GM18508 (cell line): ENCODE results near the gene TTC27.
"Not testable (repeated sequence)": the region's sequence is repeated elsewhere in the genome, so short reads cannot be mapped to it uniquely, and the experiment has no call there.

Experiments
- ATAC-seq: cut with Tn5 transposase; IDR thresholded peaks from one replicate; pipeline ENCODE4 v1.9.1; 2021; ENCODE audit warnings: moderate number of reproducible peaks; ENCODE audit not compliant: insufficient read depth, unreplicated experiment

The TTC27 gene

DNA sequence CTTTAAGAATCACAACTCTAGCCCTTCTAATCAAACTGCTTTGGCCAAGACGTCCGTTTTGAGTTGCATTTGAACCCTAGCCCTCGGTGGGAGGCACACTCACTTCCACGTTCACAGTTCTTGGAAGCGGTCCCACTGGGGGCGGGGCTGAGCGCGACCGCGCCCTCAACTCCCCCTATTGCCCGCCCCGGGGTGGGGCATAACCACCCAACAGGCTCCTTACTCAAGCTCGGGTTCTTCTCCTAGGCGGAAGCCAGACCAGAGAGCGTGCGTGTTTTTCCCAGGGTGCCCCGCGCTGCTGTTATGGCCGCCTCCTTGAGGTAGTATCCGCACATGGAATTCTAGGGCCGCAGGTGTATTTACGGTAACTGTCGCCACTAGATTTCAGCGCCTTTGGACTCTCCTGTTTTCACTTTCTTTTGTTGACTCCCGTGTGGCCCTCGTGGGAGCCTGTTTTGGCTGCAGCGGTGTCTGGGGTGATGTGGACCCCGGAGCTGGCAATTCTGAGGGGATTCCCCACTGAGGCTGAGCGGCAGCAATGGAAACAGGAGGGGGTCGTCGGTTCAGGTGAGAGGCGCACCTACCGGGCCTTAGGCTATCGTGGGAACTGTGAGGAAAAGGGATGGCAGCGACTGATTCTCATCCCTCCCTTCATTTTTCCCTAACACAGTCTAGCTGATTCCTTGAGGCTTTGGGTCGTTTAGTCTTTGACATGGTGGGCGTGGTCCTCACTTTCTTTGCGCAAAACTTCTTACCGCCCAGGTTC lies at the start of gene TTC27:
Gene TTC27 (plus strand): TSS at position 237 of the 766 bp plus-strand sequence. CDS start 243 bp downstream, at position 480.
- peak; percentile 98 for ATAC-seq

- no peak for ATAC-seq
Observed at GRCh38 chr2:32591669-32592463, 36.0 kb upstream of the TTC27 start.

DNA sequence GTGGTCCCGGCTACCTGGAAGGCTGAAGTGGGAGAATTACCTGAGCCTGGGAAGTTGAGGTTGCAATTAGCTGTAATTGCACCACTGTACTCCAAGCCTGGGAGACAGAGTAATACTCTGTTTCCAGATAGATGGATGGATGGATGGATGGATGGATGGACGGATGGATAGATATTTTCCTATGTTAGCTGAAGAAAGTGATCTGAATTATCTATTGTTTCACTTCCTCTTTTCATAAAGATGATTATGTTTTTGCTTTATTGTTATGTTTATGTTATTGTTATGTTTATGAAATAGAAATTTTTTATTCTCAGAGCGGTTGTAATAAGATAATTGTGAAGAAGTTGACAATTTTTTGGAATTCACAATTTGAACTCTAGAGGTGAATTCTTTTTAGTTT lies 33.3 kb upstream of the TTC27 start:
- no peak for ATAC-seq

- ATAC-seq, result no peak
Observed at GRCh38 chr2:32611366-32611765, 16.5 kb upstream of the TTC27 start.

GRCh38 chr2:32611771-32612170 lies 16.1 kb upstream of the TTC27 start:
- ATAC-seq, result no peak

- ATAC-seq, result no peak
Observed at GRCh38 chr2:32614084-32614483, 13.8 kb upstream of the TTC27 start.

DNA sequence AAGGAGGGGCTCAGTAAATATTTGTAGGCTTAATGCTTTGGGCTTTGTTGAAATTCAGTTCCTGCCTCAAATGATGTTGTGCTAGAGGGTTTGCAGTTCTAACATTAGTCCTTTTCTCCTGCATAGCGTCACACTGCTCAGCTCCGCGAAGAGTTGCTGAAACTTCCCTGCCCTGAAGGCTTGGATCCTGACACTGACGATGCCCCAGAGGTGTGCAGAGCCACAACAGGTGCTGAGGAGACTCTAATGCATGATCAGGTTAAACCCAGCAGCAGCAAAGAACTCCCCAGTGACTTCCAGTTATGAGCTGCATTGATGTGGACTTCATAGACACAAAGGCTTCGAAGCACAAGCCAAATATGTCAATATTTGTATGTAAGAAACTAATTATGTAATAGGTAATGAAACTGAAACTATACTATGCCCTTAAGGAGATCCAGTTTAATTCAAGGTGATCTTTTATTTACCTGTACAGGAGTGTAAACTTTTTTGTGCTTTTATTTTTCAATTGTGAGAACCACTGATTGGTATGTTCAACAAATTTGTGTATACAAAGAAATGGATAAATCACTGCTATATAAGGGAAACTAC lies 10.2 kb upstream of the TTC27 start:
- ATAC-seq, result no peak

- ATAC-seq, result no peak
Observed at GRCh38 chr2:32622570-32623310, 5.1 kb upstream of the TTC27 start.

DNA sequence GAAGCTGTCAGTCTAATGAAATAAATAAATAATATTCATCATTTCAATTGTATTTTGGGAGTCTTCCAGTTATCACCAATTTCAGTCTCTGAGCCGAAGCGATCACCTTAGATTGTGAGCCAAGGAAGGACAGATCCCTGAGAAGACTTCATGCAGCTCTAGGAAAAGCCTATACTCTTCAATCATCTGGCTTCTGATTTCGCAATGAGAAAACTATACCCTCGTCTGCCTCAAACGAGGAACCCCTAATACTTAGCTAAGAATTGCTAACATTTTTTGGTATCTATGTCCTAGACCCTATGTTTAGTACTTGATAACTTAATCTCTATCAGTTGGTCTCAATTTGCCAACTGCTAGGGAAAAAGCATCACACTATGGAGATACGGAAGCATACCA lies 4.5 kb upstream of the TTC27 start:
- ATAC-seq, result no peak

DNA sequence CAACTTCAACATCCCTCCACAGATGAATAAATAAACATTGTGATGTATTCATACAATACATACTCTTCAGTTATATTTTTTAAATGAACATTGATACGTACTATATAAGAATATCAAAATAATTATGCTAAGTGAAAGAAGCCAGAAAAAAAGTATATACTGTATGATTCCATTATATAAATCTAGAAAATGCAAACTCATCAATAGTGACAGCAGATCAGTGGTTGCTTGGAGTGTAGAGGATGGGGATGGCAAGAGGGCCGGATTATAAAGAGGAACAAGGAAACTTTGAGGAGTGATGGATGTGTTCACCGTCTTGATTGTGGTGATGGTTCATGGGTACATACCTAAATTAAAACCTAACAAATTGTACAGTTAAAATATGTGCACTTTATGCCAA lies 3.0 kb upstream of the TTC27 start:
- ATAC-seq, result no peak

DNA sequence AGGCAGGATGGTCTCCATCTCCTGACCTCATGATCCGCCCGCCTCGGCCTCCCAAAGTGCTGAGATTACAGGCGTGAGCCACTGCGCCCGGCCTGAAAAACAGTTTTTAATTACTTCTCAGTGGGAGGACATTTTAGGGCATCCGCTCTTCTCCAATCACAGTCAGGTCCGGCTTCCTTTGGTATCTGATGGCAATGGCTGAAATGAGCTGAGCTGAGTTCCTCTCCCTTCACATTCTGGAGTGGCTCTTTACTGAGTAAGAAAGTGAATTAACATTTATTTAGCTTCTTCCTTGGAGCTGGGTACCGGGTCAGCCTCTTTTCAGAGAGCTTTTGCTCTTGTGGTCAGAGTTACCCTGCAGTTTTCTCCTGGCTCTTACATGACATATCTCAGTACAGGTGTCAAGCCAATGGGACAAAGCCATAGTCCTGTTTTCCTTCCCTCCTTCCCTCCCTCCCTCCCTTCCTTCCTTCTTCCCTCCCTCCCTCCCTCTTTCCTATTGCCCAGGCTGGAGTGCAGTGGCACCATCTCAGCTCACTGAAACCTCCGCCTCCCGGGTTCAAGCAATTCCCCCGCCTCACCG lies 1.1 kb upstream of the TTC27 start:
- ATAC-seq, result no peak

DNA sequence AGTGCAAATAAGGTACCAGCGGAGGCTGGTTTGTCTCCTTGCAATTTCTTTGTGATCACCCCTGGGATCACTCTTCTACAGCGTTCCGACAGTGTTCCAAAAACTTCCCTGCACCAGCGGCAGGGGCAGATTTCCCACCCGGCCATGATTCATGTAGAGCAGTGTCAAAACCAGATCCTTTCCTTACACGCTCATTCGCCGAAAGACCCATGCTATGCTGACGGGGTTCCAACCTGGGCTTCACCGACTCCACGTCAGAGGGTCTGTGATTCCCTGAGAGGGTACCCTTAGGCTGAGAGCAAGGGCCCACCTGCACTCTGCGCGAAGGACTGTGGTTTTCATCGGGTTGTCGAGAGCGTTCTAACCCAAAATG lies 423 bp upstream of the TTC27 start:
- ATAC-seq, result peak; percentile 24

- ATAC-seq, result no peak
Observed at GRCh38 chr2:32632089-32632488, 4.2 kb downstream of the TTC27 start.

- no peak for ATAC-seq
Observed at GRCh38 chr2:32633040-32633439, 5.2 kb downstream of the TTC27 start.

GRCh38 chr2:32638548-32638947 lies 10.7 kb downstream of the TTC27 start:
- ATAC-seq, result not testable (repeated sequence)

DNA sequence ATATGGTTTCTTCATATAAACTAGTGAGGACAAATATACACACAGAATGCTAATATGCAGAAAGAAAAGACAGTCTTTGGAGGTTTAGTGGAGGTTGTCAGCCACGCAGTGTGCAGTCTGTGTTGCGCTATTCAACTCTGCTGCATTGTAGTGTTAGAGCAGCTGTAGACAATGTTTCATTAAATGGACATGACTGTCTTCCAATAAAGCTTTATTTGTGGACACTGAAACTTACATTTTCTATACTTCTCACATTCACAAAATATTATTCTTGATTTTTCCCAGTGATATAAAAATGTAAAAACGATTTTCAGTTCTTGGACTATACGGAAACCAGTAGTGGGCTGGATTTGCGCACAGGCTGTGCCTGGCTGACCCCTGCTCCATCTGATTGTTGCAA lies 13.3 kb downstream of the TTC27 start:
- no peak for ATAC-seq

- no peak for ATAC-seq
Observed at GRCh38 chr2:32647180-32647651, 19.4 kb downstream of the TTC27 start.

DNA sequence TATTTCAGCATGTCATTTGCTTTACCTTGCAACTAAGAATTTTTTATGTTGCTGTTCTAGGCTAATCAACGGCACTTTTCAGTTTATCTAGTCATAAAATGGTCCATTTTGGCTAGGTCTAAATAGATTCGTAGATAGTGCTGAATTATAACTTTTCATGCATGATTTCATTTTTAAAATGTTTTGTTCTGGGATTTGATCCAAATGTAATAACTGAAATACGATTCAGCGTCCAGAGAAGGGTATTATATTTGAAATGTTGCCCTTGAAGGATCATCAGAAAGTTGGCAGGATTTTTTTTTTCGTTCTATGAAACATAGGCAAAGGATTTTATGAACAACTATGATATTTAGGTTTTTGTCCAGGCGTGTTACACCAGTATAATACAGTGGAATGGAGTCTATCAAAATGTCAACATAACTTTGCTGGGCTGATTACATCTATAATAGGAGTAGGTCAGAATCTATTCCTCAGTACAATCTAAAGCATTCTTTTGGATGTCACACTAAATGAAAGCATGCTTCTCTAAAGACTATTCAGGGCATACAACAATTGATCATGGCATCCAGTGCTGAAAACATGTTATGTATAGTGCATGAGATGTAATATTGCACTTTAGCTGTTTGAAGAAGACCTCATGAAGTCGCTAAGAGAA lies 24.8 kb downstream of the TTC27 start:
- no peak for ATAC-seq

DNA sequence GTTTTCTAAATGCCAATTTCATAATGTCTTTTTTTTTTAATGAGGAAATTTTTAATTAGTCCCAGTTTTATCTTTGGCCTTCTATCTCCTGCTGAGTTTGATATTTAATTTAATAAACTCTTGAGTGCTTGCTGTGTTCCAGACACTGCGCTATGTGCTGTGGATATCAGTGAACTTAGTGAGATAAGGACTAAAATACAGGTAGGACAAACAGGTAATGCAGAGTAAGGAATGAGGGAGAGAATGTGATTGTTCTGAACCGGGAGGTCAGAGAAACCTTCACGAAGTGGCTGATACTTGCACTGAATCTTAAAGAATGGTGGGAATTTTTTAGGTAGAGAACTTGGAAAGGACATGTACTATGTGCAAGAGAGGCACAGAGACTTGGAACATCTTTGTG lies 28.2 kb downstream of the TTC27 start:
- ATAC-seq, result no peak

- no peak for ATAC-seq
Observed at GRCh38 chr2:32663864-32664263, 36.0 kb downstream of the TTC27 start.
